ENCODE results near the gene STXBP3. TPM values are rescaled to one million over a fixed set of nuclear protein-coding genes. Genes with fewer than 3 reads are reported as not detected.

Gene STXBP3
- total and polyA plus RNA-seq, 2 donors (not counting 3 experiments of a cell fraction or from before 2014, with no cell fraction given) = 9.4 to 44.1 TPM

DNA sequence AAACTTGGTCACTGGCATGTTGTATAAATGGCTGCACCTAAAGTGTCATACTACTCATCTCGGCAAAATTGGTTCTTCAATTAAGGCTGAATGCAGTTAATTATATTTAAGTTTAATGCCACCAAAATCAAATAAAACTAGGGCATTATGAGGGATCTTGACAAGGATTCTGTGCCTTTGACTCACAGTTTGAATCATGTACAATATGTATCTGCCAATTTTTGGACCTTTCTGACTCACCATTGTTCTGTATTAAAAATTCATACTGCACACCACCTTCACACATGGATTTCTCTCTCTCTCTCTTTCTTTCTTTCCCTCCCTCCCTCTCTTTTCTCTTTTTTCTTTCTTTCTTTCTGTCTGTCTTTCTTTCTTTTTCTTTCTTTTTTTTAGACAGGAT lies 14.1 kb upstream of the STXBP3 start:
- Histone ChIP-seq H3K9ac (replicated peaks; ENCODE audit: extremely low read depth, insufficient read depth, low read length) (no peak overlapping the region), H3K9me1 (replicated peaks; ENCODE audit: control insufficient read depth, extremely low read depth, insufficient read depth, low read length) (no peaks in the 10 kb centered on the region), H3K4me1 (ENCODE audit: control insufficient read depth, extremely low read depth, insufficient read depth, low read length) (no peaks in the 10 kb centered on the region), H3K4me3 (replicated peaks in 1 of 3; ENCODE audit: insufficient read depth in 1 of 3, low read depth in 1 of 3, low read length in 3 of 3) (no peak overlapping the region), H2AFZ (ENCODE audit: low read depth, low read length) (no peak overlapping the region), H3K36me3 (ENCODE audit: control insufficient read depth in 2 of 2, extremely low read depth in 1 of 2, insufficient read depth in 2 of 2, low read length in 2 of 2) (no peaks in the 10 kb centered on the region), H3K27ac (ENCODE audit: insufficient read depth, low read depth, low read length) (no peak overlapping the region), H3K27me3 (ENCODE audit: control insufficient read depth in 2 of 2, insufficient read depth in 2 of 2, low read length in 2 of 2) (peaks cover 3 to 16% of the 10 kb centered on the region in 2 experiments), H3K79me2 (ENCODE audit: control insufficient read depth, insufficient read depth, low read length) (no peaks in the 10 kb centered on the region), H3K9me3 (replicated peaks; ENCODE audit: control insufficient read depth, insufficient read depth, low read length) (no peaks in the 10 kb centered on the region), H4K20me1 (replicated peaks; ENCODE audit: control insufficient read depth, extremely low read depth, insufficient read depth, low read length) (no peaks in the 10 kb centered on the region), H3K4me2 (ENCODE audit: insufficient read depth, low read length) (no peak overlapping the region)
- no TSS peak for BruUV-seq (replicated peaks)
- POLR2A ChIA-PET = no interaction called here
- dilution Hi-C loops (cut with MboI; ENCODE audit: extremely low pct_ligation_motif_present, low sequenced_read_pairs) = no loop called here
- FAIRE-seq (no peak), DNase-seq (ENCODE audit: low read depth, low spot score) (no peak)
- CTCF ChIA-PET = interaction anchor here (0.8 kb wide), 1 partner anchor 9 kb away, joined by 4 read pairs; no protein-coding TSS in a partner anchor
- TF ChIP-seq POLR2AphosphoS5 (IDR thresholded peaks at IDR 0.05; ENCODE audit: insufficient read depth, low read depth, low read length) (no peak), JUN (IDR thresholded peaks at IDR 0.05; ENCODE audit: borderline replicate concordance, insufficient read depth, insufficient read length, low read depth) (no peak)
- TF ChIP-seq, protein P1, sequence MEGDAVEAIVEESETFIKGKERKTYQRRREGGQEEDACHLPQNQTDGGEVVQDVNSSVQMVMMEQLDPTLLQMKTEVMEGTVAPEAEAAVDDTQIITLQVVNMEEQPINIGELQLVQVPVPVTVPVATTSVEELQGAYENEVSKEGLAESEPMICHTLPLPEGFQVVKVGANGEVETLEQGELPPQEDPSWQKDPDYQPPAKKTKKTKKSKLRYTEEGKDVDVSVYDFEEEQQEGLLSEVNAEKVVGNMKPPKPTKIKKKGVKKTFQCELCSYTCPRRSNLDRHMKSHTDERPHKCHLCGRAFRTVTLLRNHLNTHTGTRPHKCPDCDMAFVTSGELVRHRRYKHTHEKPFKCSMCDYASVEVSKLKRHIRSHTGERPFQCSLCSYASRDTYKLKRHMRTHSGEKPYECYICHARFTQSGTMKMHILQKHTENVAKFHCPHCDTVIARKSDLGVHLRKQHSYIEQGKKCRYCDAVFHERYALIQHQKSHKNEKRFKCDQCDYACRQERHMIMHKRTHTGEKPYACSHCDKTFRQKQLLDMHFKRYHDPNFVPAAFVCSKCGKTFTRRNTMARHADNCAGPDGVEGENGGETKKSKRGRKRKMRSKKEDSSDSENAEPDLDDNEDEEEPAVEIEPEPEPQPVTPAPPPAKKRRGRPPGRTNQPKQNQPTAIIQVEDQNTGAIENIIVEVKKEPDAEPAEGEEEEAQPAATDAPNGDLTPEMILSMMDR (IDR thresholded peaks at IDR 0.05; ENCODE audit: extremely low read depth in 1 of 2, insufficient read depth in 1 of 2, low read depth in 1 of 2, low read length in 2 of 2) = no peak
- intact Hi-C loops (cut with micrococcal nuclease) = no loop called here

DNA sequence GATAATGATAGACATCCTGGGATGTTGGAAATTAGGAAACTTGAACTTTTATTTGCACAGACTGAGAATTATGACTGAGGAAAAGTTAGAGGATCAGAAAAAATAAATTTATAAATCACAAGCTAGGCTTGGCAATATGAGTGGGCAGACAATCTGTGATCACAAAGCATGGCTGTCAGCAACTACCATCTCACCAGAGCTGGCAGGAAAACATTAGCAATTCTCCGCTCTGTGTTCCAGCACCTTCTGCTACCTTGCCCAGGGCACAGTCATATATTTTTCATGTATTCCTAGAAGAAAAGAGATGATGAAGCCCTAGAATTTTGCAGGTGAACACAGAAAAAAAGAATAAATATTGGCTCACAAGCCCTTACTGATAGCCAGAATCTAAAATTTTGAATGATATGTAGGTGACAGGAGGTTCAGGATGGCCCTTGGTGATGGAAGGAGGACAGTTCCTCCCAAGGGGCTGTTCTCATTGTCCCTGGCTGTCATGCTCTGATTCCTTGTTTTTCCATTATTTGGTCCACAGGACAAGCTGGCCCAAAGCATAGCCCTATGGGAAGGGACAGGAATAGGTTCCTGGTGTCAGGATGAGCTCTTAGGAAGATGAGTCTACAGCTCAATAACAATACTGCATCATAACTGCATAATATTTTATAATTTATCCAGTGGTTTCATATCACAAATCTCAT lies 12.2 kb upstream of the STXBP3 start:
- Histone ChIP-seq H3K9me1 (replicated peaks; ENCODE audit: control insufficient read depth, extremely low read depth, insufficient read depth, low read length) (no peaks in the 10 kb centered on the region), H3K79me2 (ENCODE audit: control insufficient read depth, insufficient read depth, low read length) (no peaks in the 10 kb centered on the region), H4K20me1 (replicated peaks; ENCODE audit: control insufficient read depth, extremely low read depth, insufficient read depth, low read length) (no peaks in the 10 kb centered on the region), H3K27me3 (ENCODE audit: control insufficient read depth in 2 of 2, insufficient read depth in 2 of 2, low read length in 2 of 2) (peaks cover 5 to 16% of the 10 kb centered on the region in 2 experiments), H3K27ac (ENCODE audit: insufficient read depth, low read depth, low read length) (no peak overlapping the region), H3K9ac (replicated peaks; ENCODE audit: extremely low read depth, insufficient read depth, low read length) (no peak overlapping the region), H3K36me3 (ENCODE audit: control insufficient read depth in 2 of 2, extremely low read depth in 1 of 2, insufficient read depth in 2 of 2, low read length in 2 of 2) (no peaks in the 10 kb centered on the region), H3K4me3 (replicated peaks in 1 of 3; ENCODE audit: insufficient read depth in 1 of 3, low read depth in 1 of 3, low read length in 3 of 3) (no peak overlapping the region), H2AFZ (ENCODE audit: low read depth, low read length) (no peak overlapping the region), H3K4me1 (ENCODE audit: control insufficient read depth, extremely low read depth, insufficient read depth, low read length) (no peaks in the 10 kb centered on the region), H3K9me3 (replicated peaks; ENCODE audit: control insufficient read depth, insufficient read depth, low read length) (no peaks in the 10 kb centered on the region), H3K4me2 (ENCODE audit: insufficient read depth, low read length) (no peak overlapping the region)
- BruUV-seq (replicated peaks) = no TSS peak
- dilution Hi-C loops (cut with MboI; ENCODE audit: extremely low pct_ligation_motif_present, low sequenced_read_pairs) (no loop called here), intact Hi-C loops (cut with micrococcal nuclease) (no loop called here)
- no peak for TF ChIP-seq JUN (IDR thresholded peaks at IDR 0.05; ENCODE audit: borderline replicate concordance, insufficient read depth, insufficient read length, low read depth)
- TF ChIP-seq, protein P1 (IDR thresholded peaks at IDR 0.05; ENCODE audit: extremely low read depth in 1 of 2, insufficient read depth in 1 of 2, low read depth in 1 of 2, low read length in 2 of 2) = no peak
- no peak for TF ChIP-seq POLR2AphosphoS5 (IDR thresholded peaks at IDR 0.05; ENCODE audit: insufficient read depth, low read depth, low read length)
- TF ChIP-seq, protein P2, sequence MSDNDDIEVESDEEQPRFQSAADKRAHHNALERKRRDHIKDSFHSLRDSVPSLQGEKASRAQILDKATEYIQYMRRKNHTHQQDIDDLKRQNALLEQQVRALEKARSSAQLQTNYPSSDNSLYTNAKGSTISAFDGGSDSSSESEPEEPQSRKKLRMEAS (IDR thresholded peaks at IDR 0.05; ENCODE audit: insufficient read depth, insufficient read length) = no peak
- TF ChIP-seq GATA2 (IDR thresholded peaks at IDR 0.05; ENCODE audit: insufficient read depth, insufficient read length, low read depth, low read length) = no peak
- no peak for TF ChIP-seq MYC (IDR thresholded peaks at IDR 0.05; ENCODE audit: low read depth, low read length)
- no peak for TF ChIP-seq FOS (IDR thresholded peaks at IDR 0.05; ENCODE audit: borderline replicate concordance, insufficient read depth, low read length)
- TF ChIP-seq EZH2 (IDR thresholded peaks at IDR 0.05; ENCODE audit: borderline replicate concordance, low read depth, low read length, severe bottlenecking) = no peak
- no peak for TF ChIP-seq POLR2A (IDR thresholded peaks at IDR 0.05; ENCODE audit: low read depth, low read length)
- DNase-seq (ENCODE audit: low read depth, low spot score) (no peak), FAIRE-seq (no peak)
- CTCF ChIA-PET = no interaction called here
- POLR2A ChIA-PET = no interaction called here
